Fibroblast of lung (primary cell): ENCODE data around the gene MYO3B. TPM values are rescaled to one million over a fixed set of nuclear protein-coding genes. Genes with fewer than 3 reads are reported as not detected.

Experiments
- DNase-seq, 2 donors: peaks; one replicate each; pipeline versions ENCODE4 v3.0.0 to v3.0.0-alpha.2; 2010; ENCODE audit warnings: low read depth in 2 of 2
- H2AFZ ChIP-seq: 2 replicates; pipeline ENCODE4 v1.5.1; 2012; ENCODE audit warnings: low read length, control low read depth, inconsistent platforms
- H3K27ac ChIP-seq: 2 replicates; pipeline ENCODE4 v1.5.1; 2011; ENCODE audit warnings: low read length, control low read depth; ENCODE audit not compliant: insufficient read depth
- H3K27me3 ChIP-seq: 2 replicates; pipeline ENCODE4 v1.5.1; 2011; ENCODE audit warnings: mild to moderate bottlenecking, low read length; ENCODE audit not compliant: control insufficient read depth, insufficient read depth
- H3K36me3 ChIP-seq: 2 replicates; pipeline ENCODE4 v1.5.1; 2011; ENCODE audit warnings: low read length; ENCODE audit not compliant: control insufficient read depth, insufficient read depth
- H3K4me1 ChIP-seq: 2 replicates; pipeline ENCODE4 v1.5.1; 2011; ENCODE audit warnings: low read length; ENCODE audit not compliant: control insufficient read depth, insufficient read depth; ENCODE audit errors: extremely low read depth
- H3K4me2 ChIP-seq: 2 replicates; pipeline ENCODE4 v1.5.1; 2011; ENCODE audit warnings: low read length, control low read depth; ENCODE audit not compliant: insufficient read depth; ENCODE audit errors: extremely low read depth
- H3K4me3 ChIP-seq, 4 experiments: fragments of 200-600 bp in 1 of 4; sonication (generic) in 1 of 4; replicated peaks in 1 of 4; 2 replicates each; pipeline ENCODE4 v1.5.1; 2011 to 2016; ENCODE audit warnings: low read length in 4 of 4, low read depth in 3 of 4, mild to moderate bottlenecking in 3 of 4, control low read depth in 2 of 4, inconsistent platforms in 1 of 4, mixed read lengths in 1 of 4; ENCODE audit not compliant: insufficient read depth in 1 of 4; ENCODE audit errors: control extremely low read depth in 1 of 4
- H3K79me2 ChIP-seq: 2 replicates; pipeline ENCODE4 v1.5.1; 2012; ENCODE audit warnings: mild to moderate bottlenecking, low read length, inconsistent platforms; ENCODE audit not compliant: control insufficient read depth, insufficient read depth
- H3K9ac ChIP-seq: 2 replicates; pipeline ENCODE4 v1.5.1; 2011; ENCODE audit warnings: mild to moderate bottlenecking, low read length, control low read depth; ENCODE audit not compliant: insufficient read depth
- H3K9me3 ChIP-seq: 2 replicates; pipeline ENCODE4 v1.5.1; 2012; ENCODE audit warnings: low read depth, low read length; ENCODE audit not compliant: control insufficient read depth, insufficient read depth
- H4K20me1 ChIP-seq: 2 replicates; pipeline ENCODE4 v1.5.1; 2011; ENCODE audit warnings: low read length; ENCODE audit not compliant: control insufficient read depth, insufficient read depth; ENCODE audit errors: extremely low read depth
- EZH2 ChIP-seq: IDR thresholded peaks from 2 replicates; pipeline ENCODE4 v1.5.1; 2012; ENCODE audit warnings: low read length, control low read depth, mild to moderate bottlenecking; ENCODE audit errors: missing control alignments
- polyA plus RNA-seq, 2 donors: library from polyadenylated mRNA; depleted of rRNA in 1 of 2; stranded (reverse) in 1 of 2; unstranded in 1 of 2; fragments of >200 nt; gene quantifications; 2 replicates each; pipeline ENCODE4 v1.2.1, GENCODE V29; 2011 to 2012; ENCODE audit warnings: missing spikeins in 1 of 2
- total RNA-seq: library from RNA; depleted of rRNA; stranded (reverse); fragments of >200 nt; gene quantifications from 2 replicates; pipeline ENCODE4 v1.2.1, GENCODE V29; 2014
- TF ChIP-seq, protein P1 (sequence below), 2 donors: IDR thresholded peaks in 1 of 2; conservative IDR thresholded peaks in 1 of 2; 1 replicate in 1 of 2; 2 replicates in 1 of 2; pipeline ENCODE4 v1.5.1; 2011 to 2012; ENCODE audit warnings: low read length in 2 of 2, control low read depth in 1 of 2, inconsistent platforms in 1 of 2, low read depth in 1 of 2, mild to moderate bottlenecking in 1 of 2

Gene MYO3B
- total and polyA plus RNA-seq, 2 donors (not counting 1 experiment from before 2014, with no cell fraction given) = 0.06 to 0.50 TPM

DNA sequence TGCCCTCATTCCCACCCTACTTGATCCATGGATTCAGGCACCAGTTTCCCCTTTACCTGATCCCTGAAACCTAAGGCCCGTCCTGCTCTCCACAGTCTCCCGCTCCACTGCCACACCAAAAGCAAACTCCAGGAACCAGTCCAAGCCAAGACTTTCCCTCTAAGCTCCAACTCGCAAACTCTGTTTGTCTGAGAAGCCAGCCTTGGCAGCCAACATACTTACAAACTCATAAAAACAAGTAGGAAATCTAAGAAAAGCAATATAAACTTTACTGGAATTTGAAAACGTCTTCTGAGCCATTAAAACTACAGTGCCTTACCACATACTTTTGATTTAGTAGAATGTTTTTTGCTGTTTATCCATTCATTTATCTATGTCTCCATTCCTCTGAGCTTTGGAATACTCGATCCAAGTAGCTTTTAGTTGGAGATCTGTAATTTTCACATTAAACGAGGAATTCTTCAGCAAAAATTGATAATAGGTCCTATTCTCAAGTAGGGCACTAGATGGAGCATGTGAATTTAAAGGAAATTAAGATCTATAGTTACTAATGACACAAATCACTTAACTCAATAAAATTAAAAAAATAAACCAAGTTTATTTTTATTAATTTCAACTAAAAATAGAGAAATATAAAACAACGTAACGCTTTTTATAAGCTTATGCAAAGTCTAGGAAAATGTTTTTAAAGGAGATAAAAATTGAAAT lies 199.7 kb downstream of the MYO3B start:
- Histone ChIP-seq H3K79me2 (no peaks in the 10 kb centered on the region), H3K4me1 (no peaks in the 10 kb centered on the region), H3K4me2 (no peak overlapping the region), H3K9me3 (no peaks in the 10 kb centered on the region), H4K20me1 (no peaks in the 10 kb centered on the region), H3K27ac (no peak overlapping the region), H2AFZ (no peak overlapping the region), H3K9ac (no peak overlapping the region), H3K36me3 (no peaks in the 10 kb centered on the region), H3K4me3 (no peak overlapping the region), H3K27me3 (no peaks in the 10 kb centered on the region)
- peak in 1 of 2 donors; percentile 20 for DNase-seq
- TF ChIP-seq, protein P1, sequence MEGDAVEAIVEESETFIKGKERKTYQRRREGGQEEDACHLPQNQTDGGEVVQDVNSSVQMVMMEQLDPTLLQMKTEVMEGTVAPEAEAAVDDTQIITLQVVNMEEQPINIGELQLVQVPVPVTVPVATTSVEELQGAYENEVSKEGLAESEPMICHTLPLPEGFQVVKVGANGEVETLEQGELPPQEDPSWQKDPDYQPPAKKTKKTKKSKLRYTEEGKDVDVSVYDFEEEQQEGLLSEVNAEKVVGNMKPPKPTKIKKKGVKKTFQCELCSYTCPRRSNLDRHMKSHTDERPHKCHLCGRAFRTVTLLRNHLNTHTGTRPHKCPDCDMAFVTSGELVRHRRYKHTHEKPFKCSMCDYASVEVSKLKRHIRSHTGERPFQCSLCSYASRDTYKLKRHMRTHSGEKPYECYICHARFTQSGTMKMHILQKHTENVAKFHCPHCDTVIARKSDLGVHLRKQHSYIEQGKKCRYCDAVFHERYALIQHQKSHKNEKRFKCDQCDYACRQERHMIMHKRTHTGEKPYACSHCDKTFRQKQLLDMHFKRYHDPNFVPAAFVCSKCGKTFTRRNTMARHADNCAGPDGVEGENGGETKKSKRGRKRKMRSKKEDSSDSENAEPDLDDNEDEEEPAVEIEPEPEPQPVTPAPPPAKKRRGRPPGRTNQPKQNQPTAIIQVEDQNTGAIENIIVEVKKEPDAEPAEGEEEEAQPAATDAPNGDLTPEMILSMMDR (conservative IDR thresholded peaks at IDR 0.05 in 1 of 2, IDR thresholded peaks at IDR 0.05 in 1 of 2; ENCODE audit: low read depth in 1 of 2, low read length in 2 of 2) = peak in 1 of 2 donors; percentile 22
- TF ChIP-seq EZH2 = no peak

- Histone ChIP-seq H3K79me2 (no peaks in the 10 kb centered on the region), H3K9ac (no peak overlapping the region), H3K36me3 (no peaks in the 10 kb centered on the region), H3K4me2 (no peak overlapping the region), H3K4me3 (no peak overlapping the region), H3K27ac (no peak overlapping the region), H4K20me1 (no peaks in the 10 kb centered on the region), H3K9me3 (no peaks in the 10 kb centered on the region), H3K4me1 (no peaks in the 10 kb centered on the region), H2AFZ (no peak overlapping the region), H3K27me3 (no peaks in the 10 kb centered on the region)
- DNase-seq = no peak
- no peak for TF ChIP-seq EZH2
- TF ChIP-seq, protein P1 (conservative IDR thresholded peaks at IDR 0.05 in 1 of 2, IDR thresholded peaks at IDR 0.05 in 1 of 2; ENCODE audit: low read depth in 1 of 2, low read length in 2 of 2) = no peak
Observed at GRCh38 chr2:170380267-170380666, 202.3 kb downstream of the MYO3B start.

- Histone ChIP-seq H3K79me2 (no peaks in the 10 kb centered on the region), H3K36me3 (no peaks in the 10 kb centered on the region), H3K4me2 (no peak overlapping the region), H3K9me3 (no peaks in the 10 kb centered on the region), H3K27me3 (no peaks in the 10 kb centered on the region), H2AFZ (no peak overlapping the region), H3K27ac (no peak overlapping the region), H3K9ac (no peak overlapping the region), H3K4me1 (no peaks in the 10 kb centered on the region), H3K4me3 (no peak overlapping the region), H4K20me1 (no peaks in the 10 kb centered on the region)
- TF ChIP-seq, protein P1 (conservative IDR thresholded peaks at IDR 0.05 in 1 of 2, IDR thresholded peaks at IDR 0.05 in 1 of 2; ENCODE audit: low read depth in 1 of 2, low read length in 2 of 2) = no peak
- no peak for TF ChIP-seq EZH2
- no peak for DNase-seq
Observed at GRCh38 chr2:170381678-170382077, 203.7 kb downstream of the MYO3B start.
